HG03135 (cell line): Measurements from ENCODE around the gene DHCR24.

ENCODE experiments used
- ATAC-seq: cut with Tn5 transposase; IDR thresholded peaks from one replicate; pipeline ENCODE4 v1.9.1; 2021; ENCODE audit warnings: mild to moderate bottlenecking, moderate library complexity; ENCODE audit not compliant: unreplicated experiment

Gene DHCR24

GRCh38 chr1:54804471-54805132 lies 82.4 kb downstream of the DHCR24 start:
- ATAC-seq, result no peak

GRCh38 chr1:54803761-54804470 lies 83.1 kb downstream of the DHCR24 start:
- ATAC-seq, result no peak

GRCh38 chr1:54800899-54801759 lies 85.9 kb downstream of the DHCR24 start, which contains the start of gene TTC22:
TSS of gene TTC22 (minus strand) at chr1:54801323. CDS start at chr1:54801163, 160 bp downstream.
- peak; percentile 84 for ATAC-seq

GRCh38 chr1:54800041-54800898 lies 86.7 kb downstream of the DHCR24 start:
- ATAC-seq, result no peak
